GM21619 (cell line): Measurements from ENCODE around the gene TMEM263.
"Not testable (repeated sequence)": the region's sequence is repeated elsewhere in the genome, so short reads cannot be mapped to it uniquely, and the experiment has no call there.

Source experiments
- ATAC-seq: cut with Tn5 transposase; IDR thresholded peaks from one replicate; pipeline ENCODE4 v1.9.1; 2021; ENCODE audit not compliant: unreplicated experiment

The TMEM263 gene

DNA sequence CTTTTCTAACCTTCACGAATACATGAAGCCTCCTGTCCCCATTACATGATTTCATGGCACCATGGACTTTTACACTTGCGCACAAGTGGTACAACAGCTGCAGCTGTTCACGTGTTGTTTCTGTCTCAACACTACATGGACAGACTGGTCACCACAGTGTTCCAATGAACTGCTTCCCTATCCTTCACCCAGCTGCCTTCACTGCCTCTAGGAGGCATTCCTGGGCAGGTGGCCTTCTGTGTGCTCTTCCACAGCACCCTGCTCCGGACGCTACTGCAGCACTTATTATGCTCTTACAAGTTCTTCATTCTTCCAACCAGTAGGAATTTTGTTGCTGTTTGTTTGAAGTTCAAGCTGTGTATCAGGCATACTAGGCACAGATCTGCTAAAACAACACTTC, 29.8 kb downstream of the TMEM263 start:
- no peak for ATAC-seq

DNA sequence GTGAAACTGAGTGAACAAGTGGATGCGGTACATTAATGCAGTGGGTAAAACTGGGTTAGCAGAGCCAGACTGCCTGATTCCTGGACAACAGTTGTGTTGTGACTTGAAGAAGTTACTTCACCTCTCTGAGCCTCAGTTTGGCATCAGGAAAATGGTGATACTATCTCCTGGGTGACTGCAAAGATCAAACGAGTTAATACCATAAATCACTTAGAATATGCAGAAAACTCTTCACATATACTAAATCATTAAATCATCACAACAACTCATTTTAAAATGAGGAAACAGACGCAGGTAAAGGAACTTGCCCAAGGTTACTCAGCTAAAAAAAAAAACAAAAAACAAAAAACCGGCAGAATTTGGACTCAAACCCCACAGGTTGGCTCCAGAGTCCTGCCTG, 30.4 kb downstream of the TMEM263 start:
- ATAC-seq, result no peak

DNA sequence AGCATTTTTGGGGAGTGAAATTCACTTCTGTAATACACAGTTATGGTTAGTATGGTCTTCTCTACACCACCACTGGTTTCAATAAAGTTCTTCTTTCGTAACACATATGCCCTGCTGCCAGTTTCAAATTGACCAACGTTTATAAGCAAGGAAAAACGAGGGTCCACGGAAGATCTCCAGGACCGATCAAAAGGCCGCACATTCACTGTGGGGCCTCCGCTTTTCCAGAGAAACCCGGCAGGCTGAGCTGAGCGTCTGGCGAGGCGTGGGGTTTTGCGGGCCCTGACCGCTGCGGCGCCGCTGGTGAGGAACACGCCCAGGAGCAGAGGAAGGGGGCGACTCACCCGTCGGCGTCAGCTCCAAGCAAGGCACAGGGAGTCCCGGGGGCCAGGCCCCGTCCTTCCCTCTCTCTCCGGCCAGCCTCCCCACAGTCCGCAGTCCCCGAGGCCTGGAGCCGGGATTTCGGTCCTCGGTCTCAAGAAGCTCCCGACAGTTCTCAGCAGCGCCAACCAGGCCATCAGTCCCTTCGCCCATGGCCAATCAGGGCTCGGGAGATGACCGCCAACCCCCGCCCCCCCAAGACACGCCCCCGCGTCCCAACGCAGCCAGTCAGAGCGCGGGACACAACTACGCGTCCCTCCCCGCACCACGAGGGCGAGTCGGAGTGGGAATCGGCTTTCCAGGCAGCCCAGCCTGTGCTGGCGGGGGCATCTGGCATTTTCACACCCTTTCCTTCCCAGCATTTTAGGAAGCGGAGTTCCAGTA, 31.1 kb downstream of the TMEM263 start, which contains the start of gene MTERF2:
TSS of gene MTERF2 (minus strand) at position 522 of the 765 bp plus-strand sequence. CDS start 8,432 bp downstream, outside the sequence.
- peak; percentile 91 for ATAC-seq

DNA sequence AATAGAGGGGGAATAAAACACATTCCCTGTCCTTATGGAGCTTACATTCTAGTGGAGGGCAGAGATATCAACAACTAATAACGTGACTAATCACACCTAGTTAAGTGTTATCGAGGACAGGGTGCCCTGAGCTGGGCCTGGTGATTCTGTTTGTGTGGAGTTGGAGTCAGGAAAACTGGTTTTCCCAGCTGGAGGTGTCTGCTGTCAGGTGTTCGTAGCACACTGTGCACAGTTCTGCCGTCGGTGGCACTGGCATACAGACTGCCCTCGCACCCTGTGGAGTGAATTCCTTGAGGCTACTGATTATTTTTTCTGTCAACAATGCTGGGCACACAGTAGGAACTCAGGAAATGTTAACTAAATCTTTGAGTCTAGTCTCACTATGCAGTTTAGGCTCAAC, 32.1 kb downstream of the TMEM263 start:
- ATAC-seq, result no peak

DNA sequence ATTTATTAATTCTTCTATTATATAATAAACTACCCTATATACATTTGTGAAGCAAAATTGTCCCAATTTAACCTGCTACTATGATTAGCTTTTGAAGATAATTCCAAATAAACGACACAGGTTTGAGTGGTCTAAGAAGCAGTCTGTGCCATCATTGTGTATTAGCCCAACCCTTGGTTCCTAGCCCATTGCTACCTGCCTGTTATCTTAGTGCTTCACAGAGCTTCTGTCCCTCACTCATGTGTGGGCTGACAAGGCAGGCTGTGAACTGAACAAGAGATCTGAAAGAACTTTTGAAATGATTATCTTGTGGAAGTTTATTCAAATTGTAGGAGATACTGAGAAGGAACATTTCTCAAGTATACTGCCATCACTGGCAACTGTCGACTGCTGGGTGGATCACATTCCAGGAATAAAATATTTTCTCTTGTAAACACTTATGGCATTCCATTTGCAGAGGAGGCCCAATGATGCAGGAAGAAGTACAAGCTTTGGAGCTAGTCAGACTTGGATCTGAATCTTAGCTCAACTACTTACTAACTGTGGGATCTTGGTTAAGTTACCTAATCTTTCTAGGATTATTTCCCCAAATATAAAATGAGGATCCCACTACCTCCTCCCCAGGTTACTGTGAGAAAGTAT, 39.0 kb downstream of the TMEM263 start:
- ATAC-seq, result no peak

DNA sequence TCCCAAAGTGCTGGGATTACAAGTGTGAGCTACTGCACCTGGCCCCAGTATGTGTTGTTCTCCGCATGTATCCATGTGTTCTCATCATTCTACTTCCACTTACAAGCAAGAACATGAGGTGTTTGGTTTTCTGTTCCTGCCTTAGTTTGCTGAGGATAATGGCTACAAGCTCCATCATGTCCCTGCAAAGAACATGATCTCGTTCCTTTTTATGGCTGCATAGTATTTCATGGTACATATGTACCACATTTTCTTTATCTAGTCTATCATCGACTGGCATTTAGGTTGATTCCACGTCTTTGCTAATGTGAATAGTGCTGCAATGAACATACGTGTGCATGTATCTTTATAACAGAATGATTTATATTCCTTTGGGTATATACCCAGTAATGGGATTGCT, 40.4 kb downstream of the TMEM263 start:
- not testable (repeated sequence) for ATAC-seq

DNA sequence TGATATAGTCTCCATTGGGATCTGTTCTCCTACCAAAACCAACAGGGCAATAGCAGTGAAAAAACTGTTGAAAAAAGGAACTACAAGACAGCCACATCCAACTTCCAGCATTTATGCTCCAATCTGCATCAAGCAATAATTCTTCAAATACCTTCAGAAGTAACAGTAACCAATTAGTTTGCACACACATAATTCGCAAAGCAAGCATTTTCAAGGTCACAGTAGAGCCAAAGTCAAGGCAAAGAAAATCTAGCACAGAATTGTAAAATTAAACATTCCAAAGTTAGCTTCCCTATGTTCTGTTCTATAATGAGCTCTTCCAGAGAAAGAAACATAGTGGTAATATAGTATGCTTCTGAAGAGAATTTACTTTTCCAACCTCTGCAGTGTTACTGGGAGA, 42.2 kb downstream of the TMEM263 start:
- ATAC-seq, result no peak

DNA sequence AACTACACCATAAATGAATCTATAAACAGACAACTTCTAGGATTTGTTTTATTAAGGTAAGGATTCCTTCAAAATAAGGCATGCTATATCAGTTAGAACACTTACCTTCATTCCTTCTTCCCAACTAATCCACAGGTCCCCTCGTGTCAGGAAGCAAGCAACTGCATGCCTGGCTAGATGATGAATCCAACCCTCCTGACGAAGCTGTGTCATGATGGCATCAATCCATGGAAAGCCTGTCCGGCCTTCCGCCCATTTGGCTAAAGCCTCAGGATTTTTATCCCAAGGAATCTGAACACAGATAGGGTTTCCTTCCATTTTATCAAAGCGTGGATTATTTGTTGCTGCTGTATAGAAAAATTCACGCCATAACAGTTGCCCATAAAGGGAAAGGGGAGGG, 43.7 kb downstream of the TMEM263 start:
- no peak for ATAC-seq

DNA sequence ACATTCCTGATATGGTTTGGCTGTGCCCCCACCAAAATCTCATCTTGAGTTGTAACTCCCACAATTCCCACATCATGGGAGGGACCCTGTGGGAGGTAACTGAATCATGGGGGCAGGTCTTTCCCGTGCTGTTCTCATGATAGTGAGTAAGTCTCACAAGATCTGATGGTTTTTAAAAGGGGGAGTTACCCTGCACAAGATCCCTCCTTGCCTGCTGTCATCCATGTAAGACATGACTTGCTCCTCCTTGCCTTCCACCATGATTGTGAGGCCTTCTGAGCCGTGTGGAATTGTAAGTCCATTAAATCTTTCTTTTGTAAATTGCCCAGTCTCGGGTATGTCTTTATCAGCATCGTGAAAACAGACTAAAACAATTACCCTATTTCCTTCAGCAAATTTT, 47.0 kb downstream of the TMEM263 start:
- not testable (repeated sequence) for ATAC-seq

DNA sequence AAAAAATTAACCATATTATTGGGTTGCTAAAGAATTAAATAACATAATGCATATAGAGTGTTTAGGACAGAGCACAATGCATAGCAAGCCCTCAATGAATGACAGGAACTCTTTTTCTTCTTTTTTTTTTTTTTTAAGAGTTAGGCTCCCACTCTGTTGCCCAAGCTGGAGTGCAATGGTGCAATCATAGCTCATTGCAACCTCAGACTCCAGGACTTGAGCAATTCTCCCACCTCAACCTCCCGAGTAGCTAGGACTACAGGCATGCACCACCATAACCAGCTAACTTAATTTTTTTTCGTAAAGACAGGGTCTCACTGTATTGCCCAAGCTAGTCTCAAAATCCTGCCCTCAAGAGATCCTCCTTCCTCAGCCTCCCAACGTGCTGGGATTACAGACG, 51.7 kb downstream of the TMEM263 start:
- no peak for ATAC-seq

DNA sequence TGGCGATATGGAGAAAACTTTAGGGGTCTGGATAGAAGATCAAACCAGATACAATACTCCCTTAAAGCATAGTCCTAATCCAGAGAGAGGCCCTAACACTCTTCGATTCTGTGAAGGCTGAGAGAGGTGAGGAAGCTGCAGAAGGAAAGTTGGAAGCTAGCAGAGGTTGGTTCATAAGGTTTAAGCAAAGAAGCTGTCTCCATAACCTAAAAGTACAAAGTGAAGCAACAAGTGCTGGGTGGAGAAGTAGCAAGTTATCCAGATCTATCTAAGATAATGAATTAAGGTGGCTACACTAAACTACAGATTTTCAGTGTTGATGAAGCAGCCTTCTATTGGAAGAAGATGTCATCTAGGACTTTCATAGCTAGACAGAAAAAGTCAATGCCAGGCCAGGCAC, 55.8 kb downstream of the TMEM263 start:
- no peak for ATAC-seq

DNA sequence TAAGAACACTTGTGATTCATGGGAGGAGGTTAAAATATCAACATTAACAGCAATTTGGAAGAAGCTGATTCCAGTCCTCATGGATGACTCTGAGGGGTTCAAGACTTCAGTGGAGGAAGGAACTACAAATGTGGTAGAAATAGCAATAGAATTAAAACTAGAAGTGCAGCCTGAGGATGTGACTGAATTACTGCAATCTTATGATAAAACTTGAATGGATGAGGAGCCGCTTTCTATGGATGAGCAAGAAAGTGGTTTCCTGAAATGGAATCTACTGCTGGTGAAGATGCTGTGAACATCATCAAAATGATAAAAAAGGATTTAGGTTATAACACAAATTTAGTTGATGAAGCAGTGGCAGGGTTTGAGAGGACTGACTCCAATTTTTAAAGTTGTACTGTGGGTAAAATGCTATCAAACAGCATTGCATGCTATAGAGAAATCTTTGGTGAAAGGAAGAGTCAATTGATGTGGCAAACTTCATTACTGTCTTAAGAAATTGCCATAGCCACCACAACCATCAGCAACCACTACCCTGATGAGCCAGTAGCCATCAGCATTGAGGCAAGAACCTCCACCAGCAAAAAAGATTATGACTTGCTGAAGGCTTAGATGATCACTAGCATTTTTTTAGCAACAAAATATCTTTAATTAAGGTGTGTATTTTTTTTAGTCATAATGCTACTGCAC, 57.2 kb downstream of the TMEM263 start:
- ATAC-seq, result no peak

DNA sequence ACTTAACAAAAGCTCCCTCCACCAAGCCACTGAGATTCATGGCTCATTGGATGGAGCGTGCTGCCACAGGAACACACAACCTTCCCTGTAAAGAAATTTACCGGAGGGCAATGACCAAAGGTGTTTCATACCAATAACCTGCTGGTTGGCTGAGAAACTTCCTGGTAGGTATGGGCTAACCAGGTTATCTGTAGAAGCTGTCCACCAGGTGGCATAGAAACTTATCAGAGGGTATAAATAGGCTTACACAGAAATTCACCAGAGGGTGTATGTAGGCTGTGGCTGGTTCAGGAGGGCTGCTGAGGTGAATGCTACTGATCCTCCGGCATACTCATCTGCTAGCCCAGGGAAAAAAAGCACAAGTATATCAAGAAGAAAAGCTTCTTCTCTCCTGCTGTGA, 58.3 kb downstream of the TMEM263 start:
- no peak for ATAC-seq

DNA sequence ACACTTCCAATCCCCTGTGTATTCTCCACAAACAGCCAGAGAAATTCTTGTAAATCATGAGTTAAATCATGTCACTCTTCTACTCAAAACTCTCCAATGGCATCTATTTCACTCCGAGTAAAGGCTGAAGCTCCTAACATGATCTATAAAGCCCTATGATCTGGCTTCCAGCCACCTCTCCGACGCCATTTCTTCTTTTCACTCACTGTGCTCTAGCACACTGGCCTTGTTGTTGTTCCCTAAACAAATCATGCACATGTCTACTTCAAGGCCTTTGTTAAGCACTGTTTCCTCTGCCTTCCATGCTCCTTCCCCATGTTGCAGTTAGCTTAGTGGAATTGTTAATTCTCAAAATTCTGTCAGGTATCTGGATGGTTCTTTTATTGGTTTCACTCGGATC, 61.3 kb downstream of the TMEM263 start:
- no peak for ATAC-seq

DNA sequence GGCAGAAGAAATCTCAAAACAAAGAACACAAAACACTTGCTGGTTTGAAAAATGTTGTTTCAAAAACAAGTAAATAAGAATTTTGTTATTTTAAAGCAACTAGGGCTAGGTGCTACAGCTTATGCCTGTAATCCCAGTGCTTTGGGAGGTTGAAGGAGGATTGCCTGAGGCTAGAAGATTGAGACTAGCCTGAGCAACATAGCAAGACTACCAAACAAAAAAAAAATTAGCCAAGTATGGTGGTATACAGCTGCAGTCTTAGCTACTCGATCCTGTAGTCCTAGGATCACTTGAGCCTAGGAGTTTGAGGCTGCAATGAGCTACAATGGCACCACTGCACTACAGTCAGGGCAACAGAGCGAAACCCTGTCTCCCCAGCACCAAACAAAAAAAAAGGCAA, 63.8 kb downstream of the TMEM263 start:
- ATAC-seq, result no peak
